Measurements from ENCODE around the gene SLC5A7. TPM values are rescaled to one million over a fixed set of nuclear protein-coding genes. Genes with fewer than 3 reads are reported as not detected.

SLC5A7 gene
- total RNA-seq, 2 donors from 2014 or later = not detected

DNA sequence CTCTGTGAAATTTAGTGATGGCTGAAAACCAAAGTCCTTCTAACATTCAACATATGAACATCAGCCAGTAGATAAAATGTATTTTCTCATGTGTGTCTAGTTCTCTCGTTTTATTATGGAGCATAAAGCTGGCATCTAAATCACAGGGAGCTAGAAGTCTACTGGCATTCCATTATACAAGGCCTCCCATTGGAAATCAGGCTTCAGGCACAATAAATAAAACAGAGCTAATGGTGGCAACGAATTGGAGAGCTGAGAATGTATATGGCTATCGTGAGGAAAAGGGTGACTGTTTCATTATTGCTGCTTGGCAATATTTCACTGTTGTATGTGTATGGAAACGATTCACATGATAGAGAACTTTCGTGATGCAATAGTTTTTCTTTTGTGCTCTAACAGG lies 62.4 kb downstream of the SLC5A7 start:
- Histone ChIP-seq H3K9ac (ENCODE audit: extremely low read depth, low read length, poor library complexity, severe bottlenecking) (no peak overlapping the region), H3K9me3 (ENCODE audit: control insufficient read depth, low read length) (peaks cover 33% of the 10 kb centered on the region), H3K4me1 (ENCODE audit: control insufficient read depth, insufficient read depth, low read length) (no peaks in the 10 kb centered on the region), H3K36me3 (ENCODE audit: control insufficient read depth, insufficient read depth, low read length) (no peaks in the 10 kb centered on the region), H3K4me3 (ENCODE audit: low read length) (no peak overlapping the region), H3K27me3 (ENCODE audit: control insufficient read depth, insufficient read depth, low read length, poor library complexity, severe bottlenecking) (no peaks in the 10 kb centered on the region), H3K27ac (ENCODE audit: low read depth, low read length) (no peak overlapping the region)
- 84 to 89% methylated on average over 3 to 5 of the region's 5 CpGs for WGBS, 2 experiments (ENCODE audit: insufficient coverage in 1 of 2, insufficient read length in 1 of 2)
- Mint-ChIP-seq H3K36me3 (ENCODE audit: low read depth) (no peaks in the 10 kb centered on the region), H3K27me3 (ENCODE audit: insufficient read depth) (no peaks in the 10 kb centered on the region), H3K9me3 (peaks cover 30% of the 10 kb centered on the region), H3K4me1 (no peaks in the 10 kb centered on the region), H3K27ac (no peak overlapping the region), H3K4me3 (no peak overlapping the region)
- TF ChIP-seq, protein P1, sequence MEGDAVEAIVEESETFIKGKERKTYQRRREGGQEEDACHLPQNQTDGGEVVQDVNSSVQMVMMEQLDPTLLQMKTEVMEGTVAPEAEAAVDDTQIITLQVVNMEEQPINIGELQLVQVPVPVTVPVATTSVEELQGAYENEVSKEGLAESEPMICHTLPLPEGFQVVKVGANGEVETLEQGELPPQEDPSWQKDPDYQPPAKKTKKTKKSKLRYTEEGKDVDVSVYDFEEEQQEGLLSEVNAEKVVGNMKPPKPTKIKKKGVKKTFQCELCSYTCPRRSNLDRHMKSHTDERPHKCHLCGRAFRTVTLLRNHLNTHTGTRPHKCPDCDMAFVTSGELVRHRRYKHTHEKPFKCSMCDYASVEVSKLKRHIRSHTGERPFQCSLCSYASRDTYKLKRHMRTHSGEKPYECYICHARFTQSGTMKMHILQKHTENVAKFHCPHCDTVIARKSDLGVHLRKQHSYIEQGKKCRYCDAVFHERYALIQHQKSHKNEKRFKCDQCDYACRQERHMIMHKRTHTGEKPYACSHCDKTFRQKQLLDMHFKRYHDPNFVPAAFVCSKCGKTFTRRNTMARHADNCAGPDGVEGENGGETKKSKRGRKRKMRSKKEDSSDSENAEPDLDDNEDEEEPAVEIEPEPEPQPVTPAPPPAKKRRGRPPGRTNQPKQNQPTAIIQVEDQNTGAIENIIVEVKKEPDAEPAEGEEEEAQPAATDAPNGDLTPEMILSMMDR (conservative IDR thresholded peaks at IDR 0.05) = no peak
- DNase-seq = no peak

DNA sequence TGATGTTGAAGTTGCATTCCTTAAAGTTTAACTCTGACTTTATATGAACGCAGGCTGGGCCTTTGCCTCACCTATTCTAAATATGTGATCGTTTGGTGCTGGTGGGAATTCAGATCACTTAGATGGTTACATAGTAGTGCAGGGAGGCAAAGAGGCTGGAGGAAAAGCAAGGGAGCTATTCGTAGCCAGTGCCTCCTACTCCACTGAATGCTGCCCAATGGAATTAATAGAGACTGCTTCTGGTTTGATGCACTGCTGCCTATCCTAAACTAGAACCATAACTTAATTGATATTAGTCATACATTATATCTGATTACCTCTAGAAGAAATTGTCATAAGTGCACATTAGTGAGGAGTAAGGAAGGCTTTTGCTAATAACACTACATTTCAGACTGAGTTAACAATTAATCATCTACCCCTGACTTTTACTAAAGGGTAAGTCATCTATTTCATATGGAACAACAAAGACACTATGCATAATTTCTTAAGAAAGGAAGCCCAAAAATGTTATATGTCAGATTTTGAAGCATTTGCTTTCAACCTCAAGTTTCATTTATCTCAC lies 72.3 kb downstream of the SLC5A7 start:
- TF ChIP-seq, protein P1 (conservative IDR thresholded peaks at IDR 0.05) = no peak
- no peak for DNase-seq
- no peaks in the 10 kb centered on the region for H3K4me1 ChIP-seq (ENCODE audit: control insufficient read depth, insufficient read depth, low read length)
- H3K4me3 Mint-ChIP-seq = no peak overlapping the region
- no peaks in the 10 kb centered on the region for H3K27me3 Mint-ChIP-seq (ENCODE audit: insufficient read depth)
- no peaks in the 10 kb centered on the region for H3K9me3 ChIP-seq (ENCODE audit: control insufficient read depth, low read length)
- WGBS, 2 experiments (ENCODE audit: insufficient coverage in 1 of 2, insufficient read length in 1 of 2) = 89% methylated on average over 3 of the region's 3 CpGs; no CpG with 5 or more reads in 1 of the 2 experiments
- H3K9ac ChIP-seq (ENCODE audit: extremely low read depth, low read length, poor library complexity, severe bottlenecking) = no peak overlapping the region
- no peak overlapping the region for H3K27ac Mint-ChIP-seq
- no peaks in the 10 kb centered on the region for H3K36me3 ChIP-seq (ENCODE audit: control insufficient read depth, insufficient read depth, low read length)
- H3K4me1 Mint-ChIP-seq = no peaks in the 10 kb centered on the region
- no peak overlapping the region for H3K4me3 ChIP-seq (ENCODE audit: low read length)
- no peaks in the 10 kb centered on the region for H3K27me3 ChIP-seq (ENCODE audit: control insufficient read depth, insufficient read depth, low read length, poor library complexity, severe bottlenecking)
- no peaks in the 10 kb centered on the region for H3K36me3 Mint-ChIP-seq (ENCODE audit: low read depth)
- no peak overlapping the region for H3K27ac ChIP-seq (ENCODE audit: low read depth, low read length)
- H3K9me3 Mint-ChIP-seq = no peaks in the 10 kb centered on the region

DNA sequence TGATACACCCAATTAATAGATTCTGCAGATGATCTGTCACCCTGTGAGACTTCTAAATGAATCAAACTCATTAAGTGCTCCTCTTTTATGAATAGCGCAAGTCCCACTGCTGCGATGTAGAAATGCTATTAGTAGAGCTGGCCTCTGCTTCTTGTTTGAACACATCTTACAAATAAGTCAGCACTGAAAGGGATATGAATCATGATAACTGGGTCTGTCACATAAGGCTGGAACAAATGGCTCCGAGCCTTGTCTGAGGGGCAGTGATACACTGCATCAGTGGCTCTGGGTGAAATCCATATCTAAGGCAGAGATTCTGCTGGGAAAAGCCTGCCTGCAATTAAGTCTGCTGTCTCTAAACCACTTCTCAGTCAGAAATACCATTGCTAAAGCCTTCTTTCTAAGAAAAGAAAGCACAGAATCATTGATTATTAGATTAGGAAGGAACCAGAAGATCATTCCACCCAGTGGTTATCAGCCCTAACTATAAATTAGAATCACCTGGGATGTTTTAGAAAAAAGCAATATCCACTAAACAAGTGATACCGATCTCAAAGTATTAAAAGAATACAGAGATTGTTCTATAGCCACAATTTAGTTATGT lies 75.2 kb downstream of the SLC5A7 start:
- H3K36me3 ChIP-seq (ENCODE audit: control insufficient read depth, insufficient read depth, low read length) = no peaks in the 10 kb centered on the region
- TF ChIP-seq, protein P1 (conservative IDR thresholded peaks at IDR 0.05) = no peak
- H3K9me3 ChIP-seq (ENCODE audit: control insufficient read depth, low read length) = no peaks in the 10 kb centered on the region
- no peaks in the 10 kb centered on the region for H3K4me1 ChIP-seq (ENCODE audit: control insufficient read depth, insufficient read depth, low read length)
- no peak overlapping the region for H3K27ac ChIP-seq (ENCODE audit: low read depth, low read length)
- H3K27ac Mint-ChIP-seq = no peak overlapping the region
- H3K4me3 ChIP-seq (ENCODE audit: low read length) = no peak overlapping the region
- H3K27me3 Mint-ChIP-seq (ENCODE audit: insufficient read depth) = no peaks in the 10 kb centered on the region
- no peaks in the 10 kb centered on the region for H3K9me3 Mint-ChIP-seq
- 76 to 89% methylated on average over 3 of the region's 4 CpGs for WGBS, 2 experiments (ENCODE audit: insufficient coverage in 1 of 2, insufficient read length in 1 of 2)
- no peaks in the 10 kb centered on the region for H3K4me1 Mint-ChIP-seq
- H3K4me3 Mint-ChIP-seq = no peak overlapping the region
- no peaks in the 10 kb centered on the region for H3K36me3 Mint-ChIP-seq (ENCODE audit: low read depth)
- DNase-seq = no peak
- no peaks in the 10 kb centered on the region for H3K27me3 ChIP-seq (ENCODE audit: control insufficient read depth, insufficient read depth, low read length, poor library complexity, severe bottlenecking)
- no peak overlapping the region for H3K9ac ChIP-seq (ENCODE audit: extremely low read depth, low read length, poor library complexity, severe bottlenecking)

Other genes with a start within 250 kb of the SLC5A7 start
- under 1 TPM; 0.13 TPM for gene RGPD4, start 159.6 kb upstream of the SLC5A7 start, total RNA-seq

Measured in endodermal cell (in vitro differentiated cells).